GM12872 (cell line): Measurements from ENCODE around the gene OR10D3.

ENCODE experiments used
- TF ChIP-seq, protein P1 (sequence below): IDR thresholded peaks from 3 replicates; pipeline ENCODE4 v1.5.1; 2011; ENCODE audit warnings: low read depth, mild to moderate bottlenecking, low read length, moderate library complexity; ENCODE audit not compliant: insufficient read depth

Gene OR10D3, protein sequence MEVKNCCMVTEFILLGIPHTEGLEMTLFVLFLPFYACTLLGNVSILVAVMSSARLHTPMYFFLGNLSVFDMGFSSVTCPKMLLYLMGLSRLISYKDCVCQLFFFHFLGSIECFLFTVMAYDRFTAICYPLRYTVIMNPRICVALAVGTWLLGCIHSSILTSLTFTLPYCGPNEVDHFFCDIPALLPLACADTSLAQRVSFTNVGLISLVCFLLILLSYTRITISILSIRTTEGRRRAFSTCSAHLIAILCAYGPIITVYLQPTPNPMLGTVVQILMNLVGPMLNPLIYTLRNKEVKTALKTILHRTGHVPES

DNA sequence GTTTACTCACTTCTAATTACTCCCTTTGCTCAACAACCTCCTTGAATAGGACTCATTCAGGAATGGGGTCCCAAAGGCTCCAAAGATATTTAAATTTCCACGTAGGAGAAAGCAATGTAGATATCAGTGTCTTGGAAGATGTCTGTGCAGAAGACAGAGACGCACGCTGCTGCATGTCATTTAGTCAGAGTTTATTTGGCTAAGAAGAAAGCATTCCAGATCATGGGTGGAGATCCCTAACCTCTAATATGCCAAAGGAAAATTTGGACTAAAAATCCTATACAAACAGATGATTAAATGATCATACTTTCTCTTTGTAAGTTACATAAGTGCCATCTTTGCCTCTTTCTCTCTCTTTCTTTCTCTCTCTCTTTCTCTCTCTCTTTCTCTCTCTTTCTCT, at the start of gene OR10D3:
Gene OR10D3 (plus strand): TSS at position 278 of the 400 bp plus-strand sequence. CDS start 1,925 bp downstream, outside the sequence.
- TF ChIP-seq, protein P1, sequence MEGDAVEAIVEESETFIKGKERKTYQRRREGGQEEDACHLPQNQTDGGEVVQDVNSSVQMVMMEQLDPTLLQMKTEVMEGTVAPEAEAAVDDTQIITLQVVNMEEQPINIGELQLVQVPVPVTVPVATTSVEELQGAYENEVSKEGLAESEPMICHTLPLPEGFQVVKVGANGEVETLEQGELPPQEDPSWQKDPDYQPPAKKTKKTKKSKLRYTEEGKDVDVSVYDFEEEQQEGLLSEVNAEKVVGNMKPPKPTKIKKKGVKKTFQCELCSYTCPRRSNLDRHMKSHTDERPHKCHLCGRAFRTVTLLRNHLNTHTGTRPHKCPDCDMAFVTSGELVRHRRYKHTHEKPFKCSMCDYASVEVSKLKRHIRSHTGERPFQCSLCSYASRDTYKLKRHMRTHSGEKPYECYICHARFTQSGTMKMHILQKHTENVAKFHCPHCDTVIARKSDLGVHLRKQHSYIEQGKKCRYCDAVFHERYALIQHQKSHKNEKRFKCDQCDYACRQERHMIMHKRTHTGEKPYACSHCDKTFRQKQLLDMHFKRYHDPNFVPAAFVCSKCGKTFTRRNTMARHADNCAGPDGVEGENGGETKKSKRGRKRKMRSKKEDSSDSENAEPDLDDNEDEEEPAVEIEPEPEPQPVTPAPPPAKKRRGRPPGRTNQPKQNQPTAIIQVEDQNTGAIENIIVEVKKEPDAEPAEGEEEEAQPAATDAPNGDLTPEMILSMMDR = no peak

DNA sequence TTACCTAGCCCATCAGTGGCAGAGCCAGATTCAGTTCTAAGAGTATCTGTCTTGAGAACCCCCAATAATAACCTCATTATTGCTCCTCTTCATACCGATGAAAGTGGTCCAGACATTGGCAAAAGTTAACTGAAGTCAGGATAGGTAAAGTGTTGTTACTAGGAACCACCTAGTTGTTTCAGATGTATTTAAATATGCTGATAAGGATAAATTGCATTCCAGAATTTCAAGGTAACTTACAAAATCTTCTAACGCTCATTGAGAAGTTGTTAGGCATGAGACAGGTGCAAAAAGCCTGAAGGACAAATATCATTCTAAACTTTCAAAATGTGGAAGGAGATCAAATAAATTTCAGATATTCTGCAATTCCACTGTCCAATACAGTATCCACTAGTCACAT, 40.1 kb upstream of the OR10D3 start:
- TF ChIP-seq, protein P1 = no peak

DNA sequence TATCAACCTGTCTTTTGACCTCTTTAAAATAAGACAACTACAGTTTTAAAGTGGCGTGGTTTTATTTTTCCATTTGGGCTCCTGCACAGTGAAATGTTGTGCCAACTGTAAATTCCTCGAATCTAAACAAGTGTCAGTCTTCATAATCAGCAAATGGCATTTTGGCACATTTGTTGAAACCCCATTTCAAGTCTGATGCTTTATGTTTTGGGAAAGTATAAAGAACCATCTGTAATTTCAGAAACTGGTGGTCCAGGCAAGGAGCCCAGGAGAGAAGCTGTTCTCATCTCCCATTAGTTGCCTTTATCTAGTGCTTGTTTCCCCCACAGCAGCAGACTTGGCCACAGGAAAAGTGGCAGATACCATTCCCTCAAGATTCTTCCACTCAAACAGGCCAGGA, 35.2 kb upstream of the OR10D3 start:
- TF ChIP-seq, protein P1 = no peak

DNA sequence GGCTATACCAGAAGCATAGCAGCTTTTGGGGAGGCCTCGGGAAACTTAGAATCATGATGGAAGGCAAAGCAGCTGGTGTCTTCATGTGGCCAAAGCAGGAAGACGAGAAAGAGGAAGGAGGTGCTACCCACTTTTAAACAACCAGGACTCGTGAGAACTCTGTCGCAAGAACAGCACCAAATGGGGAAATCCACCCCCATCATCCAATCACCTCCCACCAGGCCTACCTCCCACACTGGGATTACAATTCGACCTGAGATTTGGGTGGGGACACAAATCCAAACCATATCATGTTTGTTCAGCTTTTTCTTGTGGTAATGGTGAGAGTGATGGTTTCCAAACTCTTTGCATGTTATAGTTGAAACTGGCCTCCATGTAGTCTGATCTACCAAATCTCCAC, 32.5 kb upstream of the OR10D3 start:
- TF ChIP-seq, protein P1 = no peak

DNA sequence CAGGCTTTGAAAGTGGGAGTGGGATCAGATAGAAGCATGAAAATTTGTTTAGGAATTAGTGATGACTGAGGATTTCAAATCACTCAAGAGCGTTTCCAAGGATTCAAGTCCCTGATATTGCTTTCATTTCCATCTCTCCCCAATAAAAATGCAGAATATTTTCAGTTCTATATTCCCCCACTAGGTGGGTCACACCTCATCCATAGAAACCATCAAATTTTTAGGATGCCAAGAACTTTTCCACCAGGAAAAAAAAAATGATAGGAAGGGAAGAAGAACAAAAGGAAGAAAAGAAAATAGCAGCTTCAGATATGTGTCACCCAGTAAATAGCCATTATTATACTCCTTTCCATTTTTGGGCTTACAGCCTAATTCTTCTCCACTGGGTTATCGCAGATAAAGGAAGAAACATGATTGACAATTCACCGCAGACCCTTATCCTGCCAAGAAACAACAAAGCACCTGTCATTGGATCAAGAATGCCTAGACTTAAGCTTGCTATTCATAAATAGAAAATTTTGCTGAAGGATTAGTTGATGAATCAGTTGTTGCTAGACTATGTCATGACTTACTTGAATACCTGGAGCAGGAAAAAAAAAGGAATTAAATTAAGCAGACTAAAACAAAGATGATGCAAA, 30.3 kb upstream of the OR10D3 start:
- TF ChIP-seq, protein P1 = no peak

DNA sequence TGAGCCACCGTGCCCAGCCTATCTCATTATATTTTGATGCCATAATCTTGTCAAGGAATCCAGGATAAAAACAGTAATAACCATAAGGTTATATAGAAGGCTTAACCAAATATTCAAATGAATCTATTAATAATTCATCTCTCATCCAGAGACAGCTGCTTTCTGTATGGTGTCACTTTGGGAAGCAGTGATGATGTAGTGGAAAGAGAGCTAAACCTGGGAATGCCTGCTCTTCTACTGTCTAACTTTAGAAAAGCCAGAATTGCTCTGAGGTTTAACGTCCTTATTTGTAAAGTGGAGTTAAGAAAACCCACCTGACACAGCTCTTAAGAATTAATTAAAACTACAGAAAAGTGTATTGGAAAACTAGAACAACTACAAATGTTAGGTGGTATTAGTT, 29.3 kb upstream of the OR10D3 start:
- TF ChIP-seq, protein P1 = no peak

DNA sequence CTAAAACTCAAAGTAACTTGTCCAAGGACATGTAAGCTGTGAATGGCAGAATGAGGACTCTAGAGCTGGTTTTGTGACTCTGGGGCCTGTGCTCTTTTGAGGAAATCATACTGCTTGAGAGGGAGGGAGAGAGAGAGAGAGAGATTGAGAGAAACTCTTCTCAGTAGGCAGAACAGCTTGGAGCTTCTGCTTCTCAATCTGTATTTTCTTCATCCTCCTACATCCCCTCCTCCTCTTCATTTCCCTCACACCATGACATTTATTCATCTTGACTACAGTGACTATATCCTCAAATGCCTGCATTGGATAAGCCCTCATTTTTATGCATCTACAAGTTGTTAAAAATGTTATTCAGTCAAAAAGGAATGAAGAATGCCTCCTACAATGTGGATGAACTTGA, 23.7 kb upstream of the OR10D3 start:
- TF ChIP-seq, protein P1 = no peak
